Limb (tissue), 2 donors: Measurements from ENCODE around the gene CENPVL3.
A peak's percentile ranks its signal among the peaks of the same experiment; 100 is the strongest.
"Not testable (repeated sequence)": the region's sequence is repeated elsewhere in the genome, so short reads cannot be mapped to it uniquely, and the experiment has no call there.

Experiments
- DNase-seq, 2 donors: peaks; one replicate each; pipeline ENCODE4 v3.0.0-alpha.2; 2016; ENCODE audit errors: extremely low spot score in 2 of 2

CENPVL3 gene

GRCh38 chrX:51618241-51619155 lies at the start of gene CENPVL3:
Gene CENPVL3, minus strand, starts transcription at chrX:51618912. Its CDS starts 39 bp downstream, at chrX:51618873.
- peak; percentile 13 to 45 for DNase-seq

GRCh38 chrX:51665981-51666380 lies 47.3 kb upstream of the CENPVL3 start:
- no peak for DNase-seq

DNA sequence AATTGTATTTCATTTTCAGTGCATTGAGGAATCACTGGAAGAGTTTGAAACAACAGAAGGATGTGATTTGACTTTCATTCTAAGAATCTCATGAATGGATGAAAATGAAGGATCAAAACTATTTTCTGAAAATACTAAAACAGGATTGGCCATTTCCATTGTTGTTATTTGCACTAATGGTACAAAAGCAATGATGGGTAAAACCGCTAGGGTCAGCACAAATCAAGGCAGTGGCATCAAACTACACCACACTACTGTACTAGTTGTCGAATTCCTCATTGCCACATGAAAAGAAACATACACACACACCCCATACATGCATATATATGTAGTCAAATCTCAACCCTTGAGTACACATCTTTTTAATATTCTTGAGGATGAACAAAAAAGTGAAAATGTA lies 24.7 kb upstream of the CENPVL3 start:
- no peak for DNase-seq

GRCh38 chrX:51641421-51642021 lies 22.8 kb upstream of the CENPVL3 start:
- DNase-seq = peak; percentile 27 to 47

GRCh38 chrX:51636511-51636910 lies 17.8 kb upstream of the CENPVL3 start:
- not testable (repeated sequence) for DNase-seq

- DNase-seq = peak in 1 of 2 donors; percentile 13
These were observed 4.2 kb downstream of the CENPVL3 start for GRCh38 chrX:51614353-51615012.

DNA sequence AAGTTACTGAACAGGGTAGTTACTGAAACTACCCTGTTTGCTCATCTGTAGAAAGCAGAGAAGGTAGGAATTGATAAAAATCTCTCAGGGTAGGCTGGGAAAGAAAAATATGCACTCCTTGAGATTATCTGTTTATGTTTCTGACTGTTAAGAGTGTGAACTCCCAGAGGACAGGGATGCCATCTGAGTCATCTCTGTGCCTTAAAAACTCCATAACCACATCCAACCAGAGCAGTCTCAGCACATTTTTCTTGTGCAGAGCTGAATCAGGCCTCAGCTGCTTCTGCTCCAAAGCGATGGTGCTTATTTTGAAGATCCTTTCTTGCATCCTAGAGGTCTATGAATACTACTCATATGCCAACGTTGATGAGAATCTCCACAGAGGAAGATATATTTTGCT lies 9.9 kb downstream of the CENPVL3 start:
- DNase-seq = no peak

GRCh38 chrX:51608126-51608525 lies 10.6 kb downstream of the CENPVL3 start:
- DNase-seq = peak in 1 of 2 donors; percentile 8

DNA sequence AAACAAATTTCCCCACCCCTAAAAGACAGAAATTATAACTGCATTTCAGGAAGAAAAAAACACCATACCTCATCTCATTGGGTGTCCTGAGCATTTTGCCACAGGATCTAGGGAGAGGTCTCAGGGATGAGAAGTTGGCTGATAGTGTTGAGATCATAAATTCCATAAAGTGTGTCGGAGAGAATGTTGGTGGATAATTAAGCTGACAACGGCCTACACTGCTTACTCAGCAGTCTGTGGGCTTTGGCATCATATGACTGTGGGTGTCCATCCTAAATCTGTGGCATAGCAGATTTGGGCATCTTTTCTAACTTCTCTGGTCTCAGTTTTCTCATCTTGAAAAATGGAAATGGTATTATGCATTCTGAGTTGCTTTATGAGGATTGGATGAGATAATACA lies 12.3 kb downstream of the CENPVL3 start:
- DNase-seq = no peak

- no peak for DNase-seq
These were observed 19.8 kb downstream of the CENPVL3 start for GRCh38 chrX:51598899-51599298.

- DNase-seq = no peak
These were observed 46.8 kb downstream of the CENPVL3 start for GRCh38 chrX:51571874-51572273.

- no peak for DNase-seq
These were observed 49.2 kb downstream of the CENPVL3 start for GRCh38 chrX:51569561-51569960.

- no peak for DNase-seq
These were observed 50.1 kb downstream of the CENPVL3 start for GRCh38 chrX:51568586-51568985.
